GM23338 (cell line): ENCODE results near the gene LNX2. TPM values are rescaled to one million over a fixed set of nuclear protein-coding genes. Genes with fewer than 3 reads are reported as not detected.

ENCODE experiments used
- ATAC-seq: fragments of 200-7000 bp; cut with Tn5 transposase; 3 replicates; pipeline ENCODE4 v1.9.1; 2020
- DNase-seq: peaks from one replicate; pipeline ENCODE4 v3.0.0-alpha.2; 2015; ENCODE audit warnings: low spot score
- H2AFZ ChIP-seq: fragments of 200-600 bp; sonication (generic); 2 replicates; pipeline ENCODE4 v1.8.0; 2016; ENCODE audit warnings: antibody characterized with exemption, mild to moderate bottlenecking, moderate library complexity
- H3F3A ChIP-seq: fragments of 200-600 bp; sonication (generic); replicated peaks from 2 replicates; pipeline ENCODE4 v1.8.0; 2017; ENCODE audit warnings: antibody characterized with exemption, mixed run types, low read depth
- H3K27ac ChIP-seq: fragments of 200-600 bp; sonication (generic); 2 replicates; pipeline ENCODE4 v1.6.1; 2016; ENCODE audit warnings: low read depth
- H3K27me3 ChIP-seq: fragments of 200-600 bp; sonication (generic); 2 replicates; pipeline ENCODE4 v1.8.0; 2016; ENCODE audit warnings: mild to moderate bottlenecking, mixed run types, moderate library complexity; ENCODE audit not compliant: insufficient read depth
- H3K36me3 ChIP-seq: fragments of 200-600 bp; sonication (generic); 2 replicates; pipeline ENCODE4 v1.8.0; 2016; ENCODE audit warnings: mild to moderate bottlenecking; ENCODE audit not compliant: insufficient read depth
- H3K4me1 ChIP-seq: fragments of 200-600 bp; sonication (generic); 2 replicates; pipeline ENCODE4 v1.8.0; 2016; ENCODE audit warnings: mild to moderate bottlenecking, moderate library complexity; ENCODE audit not compliant: insufficient read depth
- H3K4me2 ChIP-seq: fragments of 200-600 bp; sonication (generic); 2 replicates; pipeline ENCODE4 v1.7.1; 2017; ENCODE audit warnings: mixed run types
- H3K4me3 ChIP-seq: fragments of 200-600 bp; sonication (generic); 2 replicates; pipeline ENCODE4 v1.6.1; 2016; ENCODE audit warnings: mixed run types
- H3K79me2 ChIP-seq: fragments of 200-600 bp; sonication (generic); replicated peaks from 2 replicates; pipeline ENCODE4 v1.8.0; 2017; ENCODE audit warnings: mild to moderate bottlenecking; ENCODE audit not compliant: insufficient read depth
- H3K9me2 ChIP-seq: fragments of 200-600 bp; sonication (generic); 2 replicates; pipeline ENCODE4 v1.8.0; 2017; ENCODE audit not compliant: insufficient read depth
- H4K20me1 ChIP-seq: fragments of 200-600 bp; sonication (generic); replicated peaks from 2 replicates; pipeline ENCODE4 v1.8.0; 2017; ENCODE audit warnings: mild to moderate bottlenecking; ENCODE audit not compliant: insufficient read depth
- H3K27ac Mint-ChIP-seq: 2 replicates; pipeline ENCODE4 v1.8.0; 2020; ENCODE audit warnings: inconsistent platforms, mild to moderate bottlenecking, moderate library complexity, mixed read lengths
- H3K27me3 Mint-ChIP-seq: 3 replicates; pipeline ENCODE4 v1.8.0; 2022; ENCODE audit warnings: low read depth, mild to moderate bottlenecking, moderate library complexity, mixed read lengths, inconsistent platforms; ENCODE audit not compliant: insufficient read depth, poor library complexity
- H3K36me3 Mint-ChIP-seq: 3 replicates; pipeline ENCODE4 v1.8.0; 2021; ENCODE audit warnings: low read depth, mild to moderate bottlenecking, inconsistent platforms, moderate library complexity, mixed read lengths
- H3K4me1 Mint-ChIP-seq: 3 replicates; pipeline ENCODE4 v1.8.0; 2020; ENCODE audit warnings: mild to moderate bottlenecking, inconsistent platforms, mixed read lengths
- H3K4me3 Mint-ChIP-seq: 3 replicates; pipeline ENCODE4 v1.8.0; 2021; ENCODE audit warnings: moderate library complexity, mild to moderate bottlenecking, inconsistent platforms, mixed read lengths
- H3K9me3 Mint-ChIP-seq: 3 replicates; pipeline ENCODE4 v1.8.0; 2020; ENCODE audit warnings: moderate library complexity, mild to moderate bottlenecking, inconsistent platforms, mixed read lengths
- CREB1 ChIP-seq: fragments of 250-450 bp; sonication (Bioruptor Pico); IDR thresholded peaks from 2 replicates; pipeline ENCODE4 v1.5.0; 2020; ENCODE audit warnings: low read depth, mild to moderate bottlenecking, moderate library complexity
- EZH2 ChIP-seq: fragments of 200-600 bp; sonication (generic); IDR thresholded peaks from one replicate; pipeline ENCODE4 v1.8.0; 2017; ENCODE audit warnings: antibody characterized with exemption, mild to moderate bottlenecking, low read depth; ENCODE audit not compliant: unreplicated experiment
- EZH2phosphoT487 ChIP-seq: fragments of 200-600 bp; sonication (generic); IDR thresholded peaks from one replicate; pipeline ENCODE4 v1.8.1; 2018; ENCODE audit warnings: antibody characterized with exemption; ENCODE audit not compliant: unreplicated experiment
- JUNB ChIP-seq: IDR thresholded peaks from one replicate; pipeline ENCODE4 v1.6.1; 2016; ENCODE audit warnings: antibody characterized with exemption; ENCODE audit not compliant: unreplicated experiment
- ZNF331 ChIP-seq: fragments of 250-450 bp; sonication (Bioruptor Pico); IDR thresholded peaks from 2 replicates; pipeline ENCODE4 v1.5.0; 2020; ENCODE audit warnings: low read depth, mild to moderate bottlenecking, moderate library complexity
- polyA plus RNA-seq: library from polyadenylated mRNA; unstranded; fragments of >200 nt; fragmentation: Nextera tagmentation; extraction: Ambion mirVana; gene quantifications from 2 replicates; pipeline ENCODE4 v1.2.1, GENCODE V29; 2016
- total RNA-seq: library from RNA; depleted of rRNA; stranded (reverse); fragments of >200 nt; shearing (Covaris generic); gene quantifications from 2 replicates; pipeline ENCODE4 v1.2.3, GENCODE V29; 2014
- TF ChIP-seq, protein P1 (sequence below), 2 experiments: fragments of 200-600 bp in 1 of 2; sonication (generic) in 1 of 2; conservative IDR thresholded peaks; 2 replicates each; pipeline versions ENCODE4 v1.5.1 to v1.6.1; 2016 to 2017; ENCODE audit warnings: antibody characterized with exemption in 2 of 2, low read depth in 2 of 2, mild to moderate bottlenecking in 2 of 2, moderate library complexity in 1 of 2
- TF ChIP-seq, protein P2 (sequence below): fragments of 250-450 bp; sonication (Bioruptor Pico); IDR thresholded peaks from 2 replicates; pipeline ENCODE4 v1.5.0; 2020; ENCODE audit warnings: mild to moderate bottlenecking, moderate library complexity
- TF ChIP-seq, protein P3 (sequence below): IDR thresholded peaks from one replicate; pipeline ENCODE4 v1.6.1; 2018; ENCODE audit warnings: antibody characterized with exemption; ENCODE audit not compliant: unreplicated experiment

The LNX2 gene
- total and polyA plus RNA-seq, 2 experiments from 2014 or later: 3.7 to 18.0 TPM

DNA sequence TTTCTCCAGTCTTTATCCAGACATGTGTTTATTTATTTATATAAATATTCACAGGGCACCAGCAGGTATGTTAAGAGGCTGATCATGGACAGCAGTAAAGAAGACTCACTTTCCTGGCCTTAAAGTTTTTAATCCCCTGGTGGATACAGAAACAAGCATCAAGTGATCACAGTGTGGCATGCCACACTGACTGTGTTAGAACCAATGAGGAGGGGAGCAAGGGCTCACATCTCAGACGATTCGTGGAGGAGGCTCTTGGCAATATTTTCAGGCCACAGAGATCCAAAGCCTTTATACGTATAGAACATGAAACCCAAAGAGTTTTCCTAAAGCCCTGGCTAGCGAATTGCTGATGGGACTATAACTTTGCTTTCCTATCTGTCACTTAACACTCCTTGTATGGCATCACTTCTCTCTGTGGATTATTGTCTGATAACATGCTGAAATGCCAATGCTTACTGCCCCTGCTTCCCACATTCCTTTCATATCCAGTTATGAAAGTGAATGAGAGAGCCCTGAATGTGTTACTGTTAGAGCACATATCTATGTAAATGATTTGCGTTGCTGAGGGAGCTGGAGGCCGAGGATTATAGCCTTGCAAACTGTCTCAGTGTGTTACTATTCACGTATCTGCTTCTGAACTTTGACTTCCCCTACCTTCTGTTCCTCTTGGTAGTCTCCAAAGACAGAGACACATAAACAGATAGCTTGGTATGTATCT lies 39.0 kb upstream of the LNX2 start:
- DNase-seq (no peak), ATAC-seq (no peak)
- Histone ChIP-seq H4K20me1 (peaks cover 19% of the 10 kb centered on the region), H3K9me2 (no peaks in the 10 kb centered on the region), H3K4me1 (0 out of 2 replicates have a peak, but pooled peaks cover 6% of the 10 kb centered on the region), H3K4me2 (no peak overlapping the region), H3F3A (no peaks in the 10 kb centered on the region), H3K27ac (no peak overlapping the region), H3K79me2 (0 out of 2 replicates have a peak, but pooled peaks cover 4% of the 10 kb centered on the region), H2AFZ (no peak overlapping the region), H3K36me3 (no peaks in the 10 kb centered on the region), H3K27me3 (no peaks in the 10 kb centered on the region), H3K4me3 (no peak overlapping the region)
- TF ChIP-seq, protein P1, sequence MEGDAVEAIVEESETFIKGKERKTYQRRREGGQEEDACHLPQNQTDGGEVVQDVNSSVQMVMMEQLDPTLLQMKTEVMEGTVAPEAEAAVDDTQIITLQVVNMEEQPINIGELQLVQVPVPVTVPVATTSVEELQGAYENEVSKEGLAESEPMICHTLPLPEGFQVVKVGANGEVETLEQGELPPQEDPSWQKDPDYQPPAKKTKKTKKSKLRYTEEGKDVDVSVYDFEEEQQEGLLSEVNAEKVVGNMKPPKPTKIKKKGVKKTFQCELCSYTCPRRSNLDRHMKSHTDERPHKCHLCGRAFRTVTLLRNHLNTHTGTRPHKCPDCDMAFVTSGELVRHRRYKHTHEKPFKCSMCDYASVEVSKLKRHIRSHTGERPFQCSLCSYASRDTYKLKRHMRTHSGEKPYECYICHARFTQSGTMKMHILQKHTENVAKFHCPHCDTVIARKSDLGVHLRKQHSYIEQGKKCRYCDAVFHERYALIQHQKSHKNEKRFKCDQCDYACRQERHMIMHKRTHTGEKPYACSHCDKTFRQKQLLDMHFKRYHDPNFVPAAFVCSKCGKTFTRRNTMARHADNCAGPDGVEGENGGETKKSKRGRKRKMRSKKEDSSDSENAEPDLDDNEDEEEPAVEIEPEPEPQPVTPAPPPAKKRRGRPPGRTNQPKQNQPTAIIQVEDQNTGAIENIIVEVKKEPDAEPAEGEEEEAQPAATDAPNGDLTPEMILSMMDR (conservative IDR thresholded peaks at IDR 0.05; ENCODE audit: low read depth in 2 of 2): no peak
- TF ChIP-seq JUNB (no peak), EZH2 (no peak), EZH2phosphoT487 (no peak), CREB1 (CRISPR knock-in tag) (no peak)
- Mint-ChIP-seq H3K36me3 (no peaks in the 10 kb centered on the region), H3K9me3 (no peaks in the 10 kb centered on the region), H3K4me3 (no peak overlapping the region), H3K4me1 (peaks cover 13% of the 10 kb centered on the region), H3K27ac (no peak overlapping the region), H3K27me3 (no peaks in the 10 kb centered on the region)

DNA sequence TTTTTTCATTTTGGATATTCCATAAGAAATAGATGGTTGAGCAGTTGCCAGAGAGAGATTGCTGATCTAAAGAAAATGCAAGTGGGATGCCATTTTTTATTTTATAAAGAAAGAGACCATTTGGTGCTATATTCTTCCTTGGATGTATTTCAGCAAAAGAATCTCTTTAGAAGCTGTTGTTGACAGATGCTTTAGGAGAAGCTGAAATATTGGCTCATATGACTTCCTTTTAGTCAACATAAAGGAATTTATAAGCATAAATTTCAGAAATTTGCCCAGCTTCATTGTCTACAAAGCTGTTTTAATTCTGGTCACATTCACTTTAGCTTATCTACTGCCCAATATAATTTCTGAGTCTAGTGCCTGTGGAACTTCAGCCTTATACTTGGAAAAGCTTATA lies 38.2 kb upstream of the LNX2 start:
- Mint-ChIP-seq H3K4me1 (peaks cover 8% of the 10 kb centered on the region), H3K27me3 (no peaks in the 10 kb centered on the region), H3K27ac (no peak overlapping the region), H3K4me3 (no peak overlapping the region), H3K36me3 (no peaks in the 10 kb centered on the region), H3K9me3 (no peaks in the 10 kb centered on the region)
- no peak overlapping the region for H3K4me3 ChIP-seq
- H3K4me1 ChIP-seq: 0 out of 2 replicates have a peak, but pooled peaks cover 6% of the 10 kb centered on the region
- H3K36me3 ChIP-seq: no peaks in the 10 kb centered on the region
- H3K27ac ChIP-seq: 0 out of 2 replicates have a peak overlapping the region, but pooled peaks have one; percentile 6
- ATAC-seq: no peak
- H3K4me2 ChIP-seq: no peak overlapping the region
- H3K79me2 ChIP-seq: 0 out of 2 replicates have a peak, but pooled peaks cover 4% of the 10 kb centered on the region
- no peaks in the 10 kb centered on the region for H3F3A ChIP-seq
- no peaks in the 10 kb centered on the region for H3K27me3 ChIP-seq
- DNase-seq: no peak
- no peak overlapping the region for H2AFZ ChIP-seq
- peaks cover 19% of the 10 kb centered on the region for H4K20me1 ChIP-seq
- no peaks in the 10 kb centered on the region for H3K9me2 ChIP-seq
- TF ChIP-seq, protein P2, sequence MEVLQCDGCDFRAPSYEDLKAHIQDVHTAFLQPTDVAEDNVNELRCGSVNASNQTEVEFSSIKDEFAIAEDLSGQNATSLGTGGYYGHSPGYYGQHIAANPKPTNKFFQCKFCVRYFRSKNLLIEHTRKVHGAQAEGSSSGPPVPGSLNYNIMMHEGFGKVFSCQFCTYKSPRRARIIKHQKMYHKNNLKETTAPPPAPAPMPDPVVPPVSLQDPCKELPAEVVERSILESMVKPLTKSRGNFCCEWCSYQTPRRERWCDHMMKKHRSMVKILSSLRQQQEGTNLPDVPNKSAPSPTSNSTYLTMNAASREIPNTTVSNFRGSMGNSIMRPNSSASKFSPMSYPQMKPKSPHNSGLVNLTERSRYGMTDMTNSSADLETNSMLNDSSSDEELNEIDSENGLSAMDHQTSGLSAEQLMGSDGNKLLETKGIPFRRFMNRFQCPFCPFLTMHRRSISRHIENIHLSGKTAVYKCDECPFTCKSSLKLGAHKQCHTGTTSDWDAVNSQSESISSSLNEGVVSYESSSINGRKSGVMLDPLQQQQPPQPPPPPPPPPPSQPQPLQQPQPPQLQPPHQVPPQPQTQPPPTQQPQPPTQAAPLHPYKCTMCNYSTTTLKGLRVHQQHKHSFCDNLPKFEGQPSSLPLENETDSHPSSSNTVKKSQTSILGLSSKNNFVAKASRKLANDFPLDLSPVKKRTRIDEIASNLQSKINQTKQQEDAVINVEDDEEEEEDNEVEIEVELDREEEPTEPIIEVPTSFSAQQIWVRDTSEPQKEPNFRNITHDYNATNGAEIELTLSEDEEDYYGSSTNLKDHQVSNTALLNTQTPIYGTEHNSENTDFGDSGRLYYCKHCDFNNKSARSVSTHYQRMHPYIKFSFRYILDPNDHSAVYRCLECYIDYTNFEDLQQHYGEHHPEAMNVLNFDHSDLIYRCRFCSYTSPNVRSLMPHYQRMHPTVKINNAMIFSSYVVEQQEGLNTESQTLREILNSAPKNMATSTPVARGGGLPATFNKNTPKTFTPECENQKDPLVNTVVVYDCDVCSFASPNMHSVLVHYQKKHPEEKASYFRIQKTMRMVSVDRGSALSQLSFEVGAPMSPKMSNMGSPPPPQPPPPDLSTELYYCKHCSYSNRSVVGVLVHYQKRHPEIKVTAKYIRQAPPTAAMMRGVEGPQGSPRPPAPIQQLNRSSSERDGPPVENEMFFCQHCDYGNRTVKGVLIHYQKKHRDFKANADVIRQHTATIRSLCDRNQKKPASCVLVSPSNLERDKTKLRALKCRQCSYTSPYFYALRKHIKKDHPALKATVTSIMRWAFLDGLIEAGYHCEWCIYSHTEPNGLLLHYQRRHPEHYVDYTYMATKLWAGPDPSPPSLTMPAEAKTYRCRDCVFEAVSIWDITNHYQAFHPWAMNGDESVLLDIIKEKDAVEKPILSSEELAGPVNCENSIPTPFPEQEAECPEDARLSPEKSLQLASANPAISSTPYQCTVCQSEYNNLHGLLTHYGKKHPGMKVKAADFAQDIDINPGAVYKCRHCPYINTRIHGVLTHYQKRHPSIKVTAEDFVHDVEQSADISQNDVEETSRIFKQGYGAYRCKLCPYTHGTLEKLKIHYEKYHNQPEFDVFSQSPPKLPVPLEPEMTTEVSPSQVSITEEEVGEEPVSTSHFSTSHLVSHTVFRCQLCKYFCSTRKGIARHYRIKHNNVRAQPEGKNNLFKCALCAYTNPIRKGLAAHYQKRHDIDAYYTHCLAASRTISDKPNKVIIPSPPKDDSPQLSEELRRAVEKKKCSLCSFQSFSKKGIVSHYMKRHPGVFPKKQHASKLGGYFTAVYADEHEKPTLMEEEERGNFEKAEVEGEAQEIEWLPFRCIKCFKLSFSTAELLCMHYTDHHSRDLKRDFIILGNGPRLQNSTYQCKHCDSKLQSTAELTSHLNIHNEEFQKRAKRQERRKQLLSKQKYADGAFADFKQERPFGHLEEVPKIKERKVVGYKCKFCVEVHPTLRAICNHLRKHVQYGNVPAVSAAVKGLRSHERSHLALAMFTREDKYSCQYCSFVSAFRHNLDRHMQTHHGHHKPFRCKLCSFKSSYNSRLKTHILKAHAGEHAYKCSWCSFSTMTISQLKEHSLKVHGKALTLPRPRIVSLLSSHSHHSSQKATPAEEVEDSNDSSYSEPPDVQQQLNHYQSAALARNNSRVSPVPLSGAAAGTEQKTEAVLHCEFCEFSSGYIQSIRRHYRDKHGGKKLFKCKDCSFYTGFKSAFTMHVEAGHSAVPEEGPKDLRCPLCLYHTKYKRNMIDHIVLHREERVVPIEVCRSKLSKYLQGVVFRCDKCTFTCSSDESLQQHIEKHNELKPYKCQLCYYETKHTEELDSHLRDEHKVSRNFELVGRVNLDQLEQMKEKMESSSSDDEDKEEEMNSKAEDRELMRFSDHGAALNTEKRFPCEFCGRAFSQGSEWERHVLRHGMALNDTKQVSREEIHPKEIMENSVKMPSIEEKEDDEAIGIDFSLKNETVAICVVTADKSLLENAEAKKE: no peak
- TF ChIP-seq ZNF331 (CRISPR knock-in tag): no peak
- TF ChIP-seq, protein P3, sequence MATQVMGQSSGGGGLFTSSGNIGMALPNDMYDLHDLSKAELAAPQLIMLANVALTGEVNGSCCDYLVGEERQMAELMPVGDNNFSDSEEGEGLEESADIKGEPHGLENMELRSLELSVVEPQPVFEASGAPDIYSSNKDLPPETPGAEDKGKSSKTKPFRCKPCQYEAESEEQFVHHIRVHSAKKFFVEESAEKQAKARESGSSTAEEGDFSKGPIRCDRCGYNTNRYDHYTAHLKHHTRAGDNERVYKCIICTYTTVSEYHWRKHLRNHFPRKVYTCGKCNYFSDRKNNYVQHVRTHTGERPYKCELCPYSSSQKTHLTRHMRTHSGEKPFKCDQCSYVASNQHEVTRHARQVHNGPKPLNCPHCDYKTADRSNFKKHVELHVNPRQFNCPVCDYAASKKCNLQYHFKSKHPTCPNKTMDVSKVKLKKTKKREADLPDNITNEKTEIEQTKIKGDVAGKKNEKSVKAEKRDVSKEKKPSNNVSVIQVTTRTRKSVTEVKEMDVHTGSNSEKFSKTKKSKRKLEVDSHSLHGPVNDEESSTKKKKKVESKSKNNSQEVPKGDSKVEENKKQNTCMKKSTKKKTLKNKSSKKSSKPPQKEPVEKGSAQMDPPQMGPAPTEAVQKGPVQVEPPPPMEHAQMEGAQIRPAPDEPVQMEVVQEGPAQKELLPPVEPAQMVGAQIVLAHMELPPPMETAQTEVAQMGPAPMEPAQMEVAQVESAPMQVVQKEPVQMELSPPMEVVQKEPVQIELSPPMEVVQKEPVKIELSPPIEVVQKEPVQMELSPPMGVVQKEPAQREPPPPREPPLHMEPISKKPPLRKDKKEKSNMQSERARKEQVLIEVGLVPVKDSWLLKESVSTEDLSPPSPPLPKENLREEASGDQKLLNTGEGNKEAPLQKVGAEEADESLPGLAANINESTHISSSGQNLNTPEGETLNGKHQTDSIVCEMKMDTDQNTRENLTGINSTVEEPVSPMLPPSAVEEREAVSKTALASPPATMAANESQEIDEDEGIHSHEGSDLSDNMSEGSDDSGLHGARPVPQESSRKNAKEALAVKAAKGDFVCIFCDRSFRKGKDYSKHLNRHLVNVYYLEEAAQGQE: no peak
